Adrenal gland (tissue), 12 donors: ENCODE results near the gene YTHDF1. TPM values are rescaled to one million over a fixed set of nuclear protein-coding genes. Genes with fewer than 3 reads are reported as not detected.

Experiments
- DNase-seq, 7 donors: peaks; one replicate each; pipeline ENCODE4 v3.0.0-alpha.2; 2019 to 2020
- H3K27ac ChIP-seq, 5 donors: fragments of 200-600 bp; sonication (generic) in 4 of 5; 1 replicate in 3 of 5; 2 replicates in 2 of 5; pipeline versions ENCODE4 v1.5.1 to v1.8.0; 2016 to 2020; ENCODE audit warnings: mild to moderate bottlenecking in 1 of 5
- H3K27me3 ChIP-seq: fragments of 200-600 bp; 2 replicates; pipeline ENCODE4 v1.8.0; 2021
- H3K36me3 ChIP-seq, 2 donors: fragments of 200-600 bp; replicated peaks in 1 of 2; 1 replicate in 1 of 2; 2 replicates in 1 of 2; pipeline versions ENCODE4 v1.5.1 to v1.8.0; 2018 to 2022
- H3K4me1 ChIP-seq, 2 donors: fragments of 200-600 bp; replicated peaks in 1 of 2; 1 replicate in 1 of 2; 2 replicates in 1 of 2; pipeline versions ENCODE4 v1.5.1 to v1.8.0; 2018 to 2021
- H3K4me3 ChIP-seq, 4 donors: fragments of 200-600 bp; sonication (generic) in 3 of 4; one replicate each; pipeline ENCODE4 v1.5.1; 2016 to 2018
- H3K9me3 ChIP-seq, 3 donors: fragments of 200-600 bp; sonication (generic) in 1 of 3; replicated peaks in 1 of 3; 1 replicate in 2 of 3; 2 replicates in 1 of 3; pipeline versions ENCODE4 v1.5.1 to v1.8.0; 2016 to 2021
- POLR2A ChIP-seq, 2 donors: fragments of 450-650 bp; IDR thresholded peaks; one replicate each; pipeline ENCODE4 v1.6.1; 2017; ENCODE audit warnings: antibody characterized with exemption in 2 of 2, mild to moderate bottlenecking in 2 of 2, moderate library complexity in 1 of 2
- whole genome bisulfite sequencing, 4 donors: extraction: QIAGEN DNeasy Blood & Tissue Kit in 2 of 4; methylation state at CpG; one replicate each; pipeline versions ENCODE4 v1.1.5 to v1.1.7; 2013 to 2017; 5-methylcytosine and 5-hydroxymethylcytosine counted together
- intact Hi-C, 2 donors: fragments of 100-400 bp; cut with DNase I; formaldehyde crosslinking; loops; one replicate each; pipeline versions ENCODE4 v1.14.1 to v1.15.0; 2022 to 2023
- polyA plus RNA-seq, 3 donors: library from polyadenylated mRNA; stranded (reverse); fragments of 200-250 nt in 2 of 3; fragments of 350-450 nt in 1 of 3; fragmentation: Illumina TruSeq in 1 of 3; extraction: RNeasy Lipid Tissue Mini Kit (QIAGEN cat#74804) in 1 of 3; gene quantifications; one replicate each; pipeline ENCODE4 v1.2.3, GENCODE V29; 2013 to 2014
- total RNA-seq, 9 donors: library from RNA; depleted of rRNA in 4 of 9; stranded (reverse); fragments of >200 nt in 4 of 9; fragments of 120-200 nt in 1 of 9; fragmentation: NEBNext Ultra II Directional in 1 of 9; extraction: Animal tissue kit (Norgen Biotek cat#: 25700) in 1 of 9; gene quantifications; one replicate each; pipeline versions ENCODE4 v1.1.0 to v1.2.4, GENCODE V29; 2013 to 2023
- TF ChIP-seq, protein P1 (sequence below), 6 experiments: fragments of 450-650 bp in 4 of 6; fragments of 200-600 bp in 2 of 6; sonication (generic) in 1 of 6; IDR thresholded peaks; 1 replicate in 5 of 6; 2 replicates in 1 of 6; pipeline versions ENCODE4 v1.5.1 to v1.8.0; 2016 to 2021; ENCODE audit warnings: antibody characterized with exemption in 6 of 6, mild to moderate bottlenecking in 2 of 6, moderate library complexity in 1 of 6
- donor health status: healthy with polysubstance abuse.
- donor health status: Bipolar disorder and iron deficiency.
- donor health status: DM: yes; HTN: yes; CAD: no.
- donor health status: DM: no; HTN: no; CAD: no.
- donor health status: DM: no; HTN: no; CAD: no.
- donor health status: DM: yes; HTN: yes; CAD: no.

YTHDF1 gene
- total and polyA plus RNA-seq, 12 donors: 18.1 to 41.9 (median 32.5) TPM

DNA sequence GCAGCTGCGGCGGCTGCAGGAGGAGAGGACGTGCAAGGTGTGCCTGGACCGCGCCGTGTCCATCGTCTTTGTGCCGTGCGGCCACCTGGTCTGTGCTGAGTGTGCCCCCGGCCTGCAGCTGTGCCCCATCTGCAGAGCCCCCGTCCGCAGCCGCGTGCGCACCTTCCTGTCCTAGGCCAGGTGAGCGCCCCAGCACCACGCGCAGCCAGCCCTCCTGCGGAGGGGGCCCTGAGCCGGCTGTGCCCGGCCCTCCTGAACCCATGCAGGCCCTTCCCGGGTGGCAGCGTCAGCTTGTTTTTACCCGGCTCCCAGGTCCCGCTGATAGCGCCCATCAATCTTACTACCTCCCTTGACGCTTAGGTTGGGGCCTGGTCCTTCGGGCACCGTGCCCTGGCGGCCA is 23.5 kb upstream of the YTHDF1 start:
- intact Hi-C loops: no loop called here
- Histone ChIP-seq H3K9me3 (no peaks in the 10 kb centered on the region), H3K4me1 (no peaks in the 10 kb centered on the region), H3K27me3 (no peaks in the 10 kb centered on the region), H3K4me3 (no peak overlapping the region), H3K27ac (no peak overlapping the region), H3K36me3 (no peaks in the 10 kb centered on the region)
- TF ChIP-seq, protein P1, sequence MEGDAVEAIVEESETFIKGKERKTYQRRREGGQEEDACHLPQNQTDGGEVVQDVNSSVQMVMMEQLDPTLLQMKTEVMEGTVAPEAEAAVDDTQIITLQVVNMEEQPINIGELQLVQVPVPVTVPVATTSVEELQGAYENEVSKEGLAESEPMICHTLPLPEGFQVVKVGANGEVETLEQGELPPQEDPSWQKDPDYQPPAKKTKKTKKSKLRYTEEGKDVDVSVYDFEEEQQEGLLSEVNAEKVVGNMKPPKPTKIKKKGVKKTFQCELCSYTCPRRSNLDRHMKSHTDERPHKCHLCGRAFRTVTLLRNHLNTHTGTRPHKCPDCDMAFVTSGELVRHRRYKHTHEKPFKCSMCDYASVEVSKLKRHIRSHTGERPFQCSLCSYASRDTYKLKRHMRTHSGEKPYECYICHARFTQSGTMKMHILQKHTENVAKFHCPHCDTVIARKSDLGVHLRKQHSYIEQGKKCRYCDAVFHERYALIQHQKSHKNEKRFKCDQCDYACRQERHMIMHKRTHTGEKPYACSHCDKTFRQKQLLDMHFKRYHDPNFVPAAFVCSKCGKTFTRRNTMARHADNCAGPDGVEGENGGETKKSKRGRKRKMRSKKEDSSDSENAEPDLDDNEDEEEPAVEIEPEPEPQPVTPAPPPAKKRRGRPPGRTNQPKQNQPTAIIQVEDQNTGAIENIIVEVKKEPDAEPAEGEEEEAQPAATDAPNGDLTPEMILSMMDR (IDR thresholded peaks at IDR 0.05): no peak
- TF ChIP-seq POLR2A (IDR thresholded peaks at IDR 0.05): no peak
- DNase-seq: no peak
- WGBS, 4 donors: 84 to 91% (median 89%) methylated on average over 11 to 30 of the region's 30 CpGs

DNA sequence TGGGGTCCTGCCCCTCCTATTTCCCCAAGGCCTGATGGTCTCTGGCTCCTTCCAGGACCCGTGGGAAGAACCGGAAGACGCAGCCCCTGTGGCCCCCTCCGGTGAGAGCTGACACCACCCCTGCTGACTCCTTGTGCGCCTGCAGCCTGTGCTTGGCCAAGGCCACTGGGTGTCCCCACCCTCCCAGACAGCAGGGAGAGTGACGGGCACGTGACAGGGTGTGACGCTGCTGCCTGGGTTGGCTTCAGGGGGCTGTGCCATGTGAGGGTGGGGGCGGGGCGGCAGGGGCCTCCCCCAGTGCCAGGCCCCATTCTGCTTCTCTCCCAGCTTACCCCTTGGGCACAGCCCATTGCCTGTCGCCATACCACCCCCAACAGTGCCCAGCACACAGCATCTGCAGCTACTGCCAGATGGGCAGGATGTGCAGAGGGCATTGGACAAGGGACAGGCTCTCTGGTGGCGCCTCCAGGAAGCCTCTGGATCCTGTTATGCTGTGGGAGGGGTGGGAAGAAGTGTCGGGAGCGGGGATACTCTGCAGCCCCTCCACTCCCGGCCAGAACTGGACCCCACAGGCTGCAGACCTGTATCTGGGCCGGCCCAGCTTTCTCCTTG is 22.7 kb upstream of the YTHDF1 start:
- intact Hi-C loops: no loop called here
- no peaks in the 10 kb centered on the region for H3K36me3 ChIP-seq

DNA sequence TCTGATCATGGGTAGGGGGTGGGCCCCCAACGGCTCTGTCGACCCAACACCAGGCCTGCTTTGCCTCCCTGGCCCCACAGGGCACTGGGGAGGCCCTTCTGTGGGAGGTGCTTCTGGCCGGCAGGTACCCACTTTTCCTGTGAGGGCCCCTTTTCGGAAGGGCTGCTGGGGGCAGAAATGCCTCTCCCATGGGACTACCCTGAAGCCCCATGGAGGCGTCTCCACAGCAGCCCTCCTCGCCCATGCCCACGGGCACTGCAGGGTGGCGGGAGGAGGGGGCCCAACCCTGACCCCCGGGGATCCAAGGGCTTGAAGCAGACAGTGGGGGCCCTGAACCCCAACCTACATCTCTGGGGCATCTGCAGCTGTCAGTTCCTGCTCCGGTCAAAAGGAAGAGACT is 22.1 kb upstream of the YTHDF1 start:
- intact Hi-C loops: no loop called here
- WGBS, 4 donors: 61 to 79% (median 71%) methylated on average over 3 to 10 of the region's 10 CpGs
- Histone ChIP-seq H3K4me3 (no peak overlapping the region), H3K27ac (no peak overlapping the region), H3K36me3 (no peaks in the 10 kb centered on the region), H3K27me3 (no peaks in the 10 kb centered on the region), H3K9me3 (no peaks in the 10 kb centered on the region), H3K4me1 (no peaks in the 10 kb centered on the region)
- TF ChIP-seq, protein P1 (IDR thresholded peaks at IDR 0.05): no peak
- no peak for TF ChIP-seq POLR2A (IDR thresholded peaks at IDR 0.05)
- DNase-seq: no peak

More for the DNA sequence above, 22.7 kb upstream of the YTHDF1 start:
- no peaks in the 10 kb centered on the region for H3K27me3 ChIP-seq
- H3K27ac ChIP-seq: no peak overlapping the region
- H3K9me3 ChIP-seq: no peaks in the 10 kb centered on the region
- TF ChIP-seq, protein P1 (IDR thresholded peaks at IDR 0.05): no peak
- TF ChIP-seq POLR2A (IDR thresholded peaks at IDR 0.05): no peak
- peak in 1 of 7 donors; percentile 21 for DNase-seq
- 35 to 63% (median 41%) methylated on average over 4 to 16 of the region's 16 CpGs for WGBS, 4 donors
- no peaks in the 10 kb centered on the region for H3K4me1 ChIP-seq
- no peak overlapping the region for H3K4me3 ChIP-seq

DNA sequence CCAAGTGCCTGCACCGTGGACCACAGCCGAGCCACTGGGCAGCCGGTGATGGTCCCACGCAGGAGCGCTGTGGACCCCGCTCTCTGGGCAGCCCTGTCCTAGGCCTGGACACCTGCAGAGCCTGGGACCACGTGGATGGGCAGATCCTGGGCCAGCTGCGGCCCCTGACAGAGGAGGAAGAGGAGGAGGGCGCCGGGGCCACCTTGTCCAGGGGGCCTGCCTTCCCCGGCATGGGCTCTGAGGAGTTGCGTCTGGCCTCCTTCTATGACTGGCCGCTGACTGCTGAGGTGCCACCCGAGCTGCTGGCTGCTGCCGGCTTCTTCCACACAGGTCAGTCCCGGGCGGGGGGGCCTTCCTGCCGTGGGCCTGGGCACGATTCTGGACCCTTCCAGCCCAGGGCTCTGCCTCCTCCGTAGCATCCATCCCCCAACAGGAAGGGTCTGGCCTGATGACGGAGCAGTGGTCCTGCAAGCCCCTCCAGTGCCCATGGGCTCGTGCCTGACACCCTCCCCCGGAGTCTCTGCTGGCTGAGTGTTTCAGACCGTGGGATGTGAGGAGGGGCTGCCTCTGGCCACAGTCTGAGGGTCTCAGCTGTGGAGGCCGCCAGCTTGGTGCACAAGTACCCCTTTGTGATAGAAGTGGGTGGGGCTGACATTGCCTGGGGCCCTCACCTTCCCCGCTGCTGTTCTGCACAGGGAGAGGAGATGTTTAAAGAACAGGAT is 20.3 kb upstream of the YTHDF1 start:
- intact Hi-C loops: no loop called here
- no peaks in the 10 kb centered on the region for H3K9me3 ChIP-seq
- peaks cover 4% of the 10 kb centered on the region for H3K27me3 ChIP-seq
- no peak for DNase-seq
- no peak overlapping the region for H3K4me3 ChIP-seq
- H3K36me3 ChIP-seq: no peaks in the 10 kb centered on the region
- H3K4me1 ChIP-seq: no peaks in the 10 kb centered on the region
- H3K27ac ChIP-seq: no peak overlapping the region
- 84 to 90% (median 87%) methylated on average over 5 to 26 of the region's 26 CpGs for WGBS, 4 donors
- no peak for TF ChIP-seq POLR2A (IDR thresholded peaks at IDR 0.05)
- TF ChIP-seq, protein P1 (IDR thresholded peaks at IDR 0.05): no peak
